ENCODE measurements around the gene SPZ1.

- TF ChIP-seq, protein P1, sequence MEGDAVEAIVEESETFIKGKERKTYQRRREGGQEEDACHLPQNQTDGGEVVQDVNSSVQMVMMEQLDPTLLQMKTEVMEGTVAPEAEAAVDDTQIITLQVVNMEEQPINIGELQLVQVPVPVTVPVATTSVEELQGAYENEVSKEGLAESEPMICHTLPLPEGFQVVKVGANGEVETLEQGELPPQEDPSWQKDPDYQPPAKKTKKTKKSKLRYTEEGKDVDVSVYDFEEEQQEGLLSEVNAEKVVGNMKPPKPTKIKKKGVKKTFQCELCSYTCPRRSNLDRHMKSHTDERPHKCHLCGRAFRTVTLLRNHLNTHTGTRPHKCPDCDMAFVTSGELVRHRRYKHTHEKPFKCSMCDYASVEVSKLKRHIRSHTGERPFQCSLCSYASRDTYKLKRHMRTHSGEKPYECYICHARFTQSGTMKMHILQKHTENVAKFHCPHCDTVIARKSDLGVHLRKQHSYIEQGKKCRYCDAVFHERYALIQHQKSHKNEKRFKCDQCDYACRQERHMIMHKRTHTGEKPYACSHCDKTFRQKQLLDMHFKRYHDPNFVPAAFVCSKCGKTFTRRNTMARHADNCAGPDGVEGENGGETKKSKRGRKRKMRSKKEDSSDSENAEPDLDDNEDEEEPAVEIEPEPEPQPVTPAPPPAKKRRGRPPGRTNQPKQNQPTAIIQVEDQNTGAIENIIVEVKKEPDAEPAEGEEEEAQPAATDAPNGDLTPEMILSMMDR (IDR thresholded peaks at IDR 0.05 in 4 of 5, conservative IDR thresholded peaks at IDR 0.05 in 1 of 5): no peak
- TF ChIP-seq POLR2A (IDR thresholded peaks at IDR 0.05): no peak
These were observed 21.4 kb downstream of the SPZ1 start for GRCh38 chr5:80341016-80341775.

Data from gastrocnemius medialis (tissue), 4 donors.